ENCODE data around the gene GALNS.

The GALNS gene

GRCh38 chr16:88874938-88875599, 18.3 kb upstream of the GALNS start:
- no peak overlapping the region for H3K4me3 ChIP-seq (ENCODE audit: low read depth, low read length)
- no peak overlapping the region for H3K9ac ChIP-seq (ENCODE audit: low read length)
- no peak overlapping the region for H3K27ac ChIP-seq (ENCODE audit: low read depth, low read length)
- no peaks in the 10 kb centered on the region for H3K4me1 ChIP-seq (ENCODE audit: control insufficient read depth, insufficient read depth, low read length)
- H3K36me3 ChIP-seq (ENCODE audit: control insufficient read depth, insufficient read depth, low read length): no peaks in the 10 kb centered on the region
- H3K27me3 ChIP-seq (ENCODE audit: control insufficient read depth, insufficient read depth, low read length): no peaks in the 10 kb centered on the region
- no peaks in the 10 kb centered on the region for H3K9me3 ChIP-seq (ENCODE audit: control insufficient read depth, insufficient read depth, low read depth, low read length)

- no peaks in the 10 kb centered on the region for H3K4me1 ChIP-seq (ENCODE audit: control insufficient read depth, insufficient read depth, low read length)
- no peak overlapping the region for H3K27ac ChIP-seq (ENCODE audit: low read depth, low read length)
- no peak overlapping the region for H3K9ac ChIP-seq (ENCODE audit: low read length)
- H3K27me3 ChIP-seq (ENCODE audit: control insufficient read depth, insufficient read depth, low read length): peaks cover 5% of the 10 kb centered on the region; the same call in 1 of the 2 replicates
- no peaks in the 10 kb centered on the region for H3K9me3 ChIP-seq (ENCODE audit: control insufficient read depth, insufficient read depth, low read depth, low read length)
- no peaks in the 10 kb centered on the region for H3K36me3 ChIP-seq (ENCODE audit: control insufficient read depth, insufficient read depth, low read length)
- H3K4me3 ChIP-seq (ENCODE audit: low read depth, low read length): no peak overlapping the region
Measured at GRCh38 chr16:88872650-88873331, 16.0 kb upstream of the GALNS start.

GRCh38 chr16:88871730-88872416, 15.1 kb upstream of the GALNS start:
- no peaks in the 10 kb centered on the region for H3K36me3 ChIP-seq (ENCODE audit: control insufficient read depth, insufficient read depth, low read length)
- H3K9me3 ChIP-seq (ENCODE audit: control insufficient read depth, insufficient read depth, low read depth, low read length): no peaks in the 10 kb centered on the region
- H3K27me3 ChIP-seq (ENCODE audit: control insufficient read depth, insufficient read depth, low read length): peaks cover 5% of the 10 kb centered on the region; the same call in 1 of the 2 replicates
- no peaks in the 10 kb centered on the region for H3K4me1 ChIP-seq (ENCODE audit: control insufficient read depth, insufficient read depth, low read length)
- H3K4me3 ChIP-seq (ENCODE audit: low read depth, low read length): no peak overlapping the region
- H3K27ac ChIP-seq (ENCODE audit: low read depth, low read length): no peak overlapping the region
- no peak overlapping the region for H3K9ac ChIP-seq (ENCODE audit: low read length)

GRCh38 chr16:88871349-88871702, 14.6 kb upstream of the GALNS start:
- Histone ChIP-seq H3K4me1 (ENCODE audit: control insufficient read depth, insufficient read depth, low read length) (no peaks in the 10 kb centered on the region), H3K4me3 (ENCODE audit: low read depth, low read length) (no peak overlapping the region), H3K9ac (ENCODE audit: low read length) (no peak overlapping the region), H3K36me3 (ENCODE audit: control insufficient read depth, insufficient read depth, low read length) (no peaks in the 10 kb centered on the region), H3K9me3 (ENCODE audit: control insufficient read depth, insufficient read depth, low read depth, low read length) (no peaks in the 10 kb centered on the region), H3K27me3 (ENCODE audit: control insufficient read depth, insufficient read depth, low read length) (peaks cover 5% of the 10 kb centered on the region; the same call in 1 of the 2 replicates), H3K27ac (ENCODE audit: low read depth, low read length) (no peak overlapping the region)

- Histone ChIP-seq H3K4me1 (ENCODE audit: control insufficient read depth, insufficient read depth, low read length) (no peaks in the 10 kb centered on the region), H3K27me3 (ENCODE audit: control insufficient read depth, insufficient read depth, low read length) (peaks cover 5% of the 10 kb centered on the region; the same call in 1 of the 2 replicates), H3K27ac (ENCODE audit: low read depth, low read length) (no peak overlapping the region), H3K9ac (ENCODE audit: low read length) (no peak overlapping the region), H3K36me3 (ENCODE audit: control insufficient read depth, insufficient read depth, low read length) (no peaks in the 10 kb centered on the region), H3K9me3 (ENCODE audit: control insufficient read depth, insufficient read depth, low read depth, low read length) (no peaks in the 10 kb centered on the region), H3K4me3 (ENCODE audit: low read depth, low read length) (no peak overlapping the region)
Measured at GRCh38 chr16:88870608-88871348, 14.0 kb upstream of the GALNS start.

- Histone ChIP-seq H3K9ac (ENCODE audit: low read length) (no peak overlapping the region), H3K36me3 (ENCODE audit: control insufficient read depth, insufficient read depth, low read length) (no peaks in the 10 kb centered on the region), H3K4me3 (ENCODE audit: low read depth, low read length) (no peak overlapping the region), H3K9me3 (ENCODE audit: control insufficient read depth, insufficient read depth, low read depth, low read length) (no peaks in the 10 kb centered on the region), H3K4me1 (ENCODE audit: control insufficient read depth, insufficient read depth, low read length) (no peaks in the 10 kb centered on the region), H3K27ac (ENCODE audit: low read depth, low read length) (no peak overlapping the region), H3K27me3 (ENCODE audit: control insufficient read depth, insufficient read depth, low read length) (peaks cover 5% of the 10 kb centered on the region; the same call in 1 of the 2 replicates)
Measured at GRCh38 chr16:88869673-88869980, 12.9 kb upstream of the GALNS start.

- Histone ChIP-seq H3K36me3 (ENCODE audit: control insufficient read depth, insufficient read depth, low read length) (no peaks in the 10 kb centered on the region), H3K9ac (ENCODE audit: low read length) (no peak overlapping the region), H3K4me3 (ENCODE audit: low read depth, low read length) (no peak overlapping the region), H3K9me3 (ENCODE audit: control insufficient read depth, insufficient read depth, low read depth, low read length) (no peaks in the 10 kb centered on the region), H3K4me1 (ENCODE audit: control insufficient read depth, insufficient read depth, low read length) (no peaks in the 10 kb centered on the region), H3K27ac (ENCODE audit: low read depth, low read length) (no peak overlapping the region), H3K27me3 (ENCODE audit: control insufficient read depth, insufficient read depth, low read length) (peaks cover 5% of the 10 kb centered on the region; the same call in 1 of the 2 replicates)
Measured at GRCh38 chr16:88868974-88869672, 12.4 kb upstream of the GALNS start.

- no peak overlapping the region for H3K27ac ChIP-seq (ENCODE audit: low read depth, low read length)
- no peaks in the 10 kb centered on the region for H3K9me3 ChIP-seq (ENCODE audit: control insufficient read depth, insufficient read depth, low read depth, low read length)
- peaks cover 5% of the 10 kb centered on the region; the same call in 1 of the 2 replicates for H3K27me3 ChIP-seq (ENCODE audit: control insufficient read depth, insufficient read depth, low read length)
- no peak overlapping the region for H3K9ac ChIP-seq (ENCODE audit: low read length)
- H3K4me3 ChIP-seq (ENCODE audit: low read depth, low read length): no peak overlapping the region
- H3K36me3 ChIP-seq (ENCODE audit: control insufficient read depth, insufficient read depth, low read length): peaks cover 5% of the 10 kb centered on the region; the same call in 1 of the 2 replicates
- H3K4me1 ChIP-seq (ENCODE audit: control insufficient read depth, insufficient read depth, low read length): no peaks in the 10 kb centered on the region
Measured at GRCh38 chr16:88867581-88868246, 11.0 kb upstream of the GALNS start.

- no peak within 1 kb of the TSS for H3K4me3 ChIP-seq (ENCODE audit: low read depth, low read length)
- no peak within 1 kb of the TSS for H3K9ac ChIP-seq (ENCODE audit: low read length)
- H3K4me1 ChIP-seq (ENCODE audit: control insufficient read depth, insufficient read depth, low read length): no peaks in the 10 kb centered on the region
- no peak within 1 kb of the TSS for H3K27ac ChIP-seq (ENCODE audit: low read depth, low read length)
- H3K9me3 ChIP-seq (ENCODE audit: control insufficient read depth, insufficient read depth, low read depth, low read length): no peaks in the 10 kb centered on the region
- H3K27me3 ChIP-seq (ENCODE audit: control insufficient read depth, insufficient read depth, low read length): peaks cover 5% of the 10 kb centered on the region; the same call in 1 of the 2 replicates
- H3K36me3 ChIP-seq (ENCODE audit: control insufficient read depth, insufficient read depth, low read length): peaks cover 17% of the 10 kb centered on the region
Measured at GRCh38 chr16:88866151-88866920, 9.6 kb upstream of the GALNS start, which contains the start of gene PABPN1L. Gene PABPN1L, minus strand, starts transcription at chr16:88866660. Its CDS starts 54 bp downstream, at chr16:88866606.

All from HUES6 (cell line).